Stomach (tissue), 4 donors: Measurements from ENCODE around the gene ZNF638.

Experiments used
- CTCF ChIP-seq, 7 experiments: fragments of 450-650 bp in 4 of 7; fragments of 200-600 bp in 3 of 7; sonication (generic) in 3 of 7; IDR thresholded peaks; one replicate each; pipeline ENCODE4 v1.5.1; 2016 to 2019; ENCODE audit warnings: antibody characterized with exemption in 7 of 7, control low read depth in 2 of 7, mild to moderate bottlenecking in 1 of 7
- POLR2AphosphoS5 ChIP-seq, 3 donors: sonication (generic); formaldehyde crosslinking; IDR thresholded peaks; one replicate each; pipeline ENCODE4 v1.6.1; 2016; ENCODE audit warnings: antibody characterized with exemption in 3 of 3

- TF ChIP-seq CTCF (IDR thresholded peaks at IDR 0.05) (no peak), POLR2AphosphoS5 (IDR thresholded peaks at IDR 0.05) (no peak)
Measured at GRCh38 chr2:71476495-71476894, 144.9 kb downstream of the ZNF638 start.
